Activated CD8-positive, alpha-beta memory T cell treated with anti-CD3 and anti-CD28 coated beads for 1 hour (primary cell): ENCODE measurements around the gene SLC24A5.

Experiments used
- DNase-seq, 2 donors: peaks; one replicate each; pipeline ENCODE4 v3.0.0-alpha.2; 2020; ENCODE audit warnings: low read depth in 1 of 2; ENCODE audit errors: extremely low read depth in 1 of 2

Gene SLC24A5

DNA sequence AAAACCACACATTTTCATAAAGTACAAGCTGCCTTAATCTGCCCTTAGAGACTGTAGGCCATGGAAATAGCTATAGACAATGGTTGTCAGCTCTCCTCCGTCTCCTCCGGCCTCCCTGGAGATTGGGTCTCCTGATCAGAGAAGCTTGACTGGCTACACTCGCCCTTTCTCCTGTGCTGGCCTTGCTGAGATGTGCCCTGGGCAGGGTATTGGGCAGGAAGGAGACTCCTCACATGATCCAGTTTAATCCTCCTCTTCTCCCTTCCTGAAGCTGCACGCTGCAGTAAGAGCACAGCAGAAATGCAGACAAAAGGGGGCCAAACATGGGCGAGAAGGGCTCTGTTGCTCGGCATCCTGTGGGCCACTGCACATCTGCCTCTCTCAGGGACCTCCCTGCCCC is at the start of gene SLC24A5:
SLC24A5 (plus strand) TSS at position 246 of the 400 bp plus-strand sequence; CDS start at position 301, 55 bp downstream.
- no peak for DNase-seq

DNA sequence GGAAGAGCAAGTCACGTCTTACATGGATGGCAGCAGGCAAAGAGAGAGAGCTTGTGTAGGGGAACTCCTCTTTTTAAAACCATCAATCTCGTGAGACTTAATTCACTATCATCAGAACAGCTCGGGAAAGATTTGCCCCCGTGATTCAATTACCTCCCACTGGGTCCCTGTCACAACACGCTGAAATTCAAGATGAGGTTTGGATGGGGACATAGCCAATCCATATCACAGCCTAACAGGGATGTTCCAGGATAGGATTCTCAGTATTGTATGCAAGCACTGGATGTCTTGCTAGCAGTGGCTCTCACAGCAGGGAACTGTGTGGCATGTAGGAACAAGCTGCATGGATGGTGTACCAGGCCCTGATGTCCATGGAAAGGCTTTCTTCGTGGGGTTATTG is 47.8 kb upstream of the SLC24A5 start:
- no peak for DNase-seq

DNA sequence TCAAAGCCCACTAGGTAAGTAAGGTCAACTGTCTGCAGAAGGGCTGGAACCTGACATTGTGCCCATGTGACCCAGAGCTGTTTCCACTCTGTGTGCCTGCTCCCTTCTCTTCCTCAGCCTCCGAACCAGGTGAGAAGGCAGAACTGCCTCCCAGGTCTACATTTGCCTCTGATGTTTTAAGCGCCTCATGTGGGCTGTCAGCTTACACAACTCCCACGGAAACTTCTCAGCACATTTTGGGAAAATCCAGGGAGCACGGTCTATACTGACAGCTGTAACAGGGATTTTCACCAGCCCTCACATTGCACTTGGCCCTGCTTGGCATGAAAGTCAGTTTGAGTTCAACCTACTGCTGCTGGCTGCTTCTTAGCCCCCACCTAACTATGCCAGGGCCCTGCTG is 46.9 kb upstream of the SLC24A5 start:
- no peak for DNase-seq

DNA sequence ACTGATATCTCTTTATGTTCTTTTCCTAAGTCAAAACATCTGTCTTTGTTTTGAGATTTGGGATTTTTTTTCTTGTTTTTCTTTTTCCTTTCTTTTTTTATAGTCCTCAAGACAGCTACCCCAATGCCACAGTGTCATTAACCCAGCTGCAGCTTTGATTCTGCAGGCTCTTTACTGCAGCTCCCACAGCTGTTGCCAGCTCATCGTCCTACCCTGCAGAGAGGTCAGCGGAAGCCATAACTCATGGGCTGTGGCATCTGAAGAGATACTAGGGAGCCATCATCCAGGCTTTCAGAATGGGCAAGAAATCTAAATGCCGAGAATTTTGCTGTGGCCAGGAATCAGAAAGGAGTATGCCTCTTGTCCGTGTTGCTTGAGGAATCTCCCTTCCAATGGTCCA is 44.3 kb upstream of the SLC24A5 start:
- no peak for DNase-seq

DNA sequence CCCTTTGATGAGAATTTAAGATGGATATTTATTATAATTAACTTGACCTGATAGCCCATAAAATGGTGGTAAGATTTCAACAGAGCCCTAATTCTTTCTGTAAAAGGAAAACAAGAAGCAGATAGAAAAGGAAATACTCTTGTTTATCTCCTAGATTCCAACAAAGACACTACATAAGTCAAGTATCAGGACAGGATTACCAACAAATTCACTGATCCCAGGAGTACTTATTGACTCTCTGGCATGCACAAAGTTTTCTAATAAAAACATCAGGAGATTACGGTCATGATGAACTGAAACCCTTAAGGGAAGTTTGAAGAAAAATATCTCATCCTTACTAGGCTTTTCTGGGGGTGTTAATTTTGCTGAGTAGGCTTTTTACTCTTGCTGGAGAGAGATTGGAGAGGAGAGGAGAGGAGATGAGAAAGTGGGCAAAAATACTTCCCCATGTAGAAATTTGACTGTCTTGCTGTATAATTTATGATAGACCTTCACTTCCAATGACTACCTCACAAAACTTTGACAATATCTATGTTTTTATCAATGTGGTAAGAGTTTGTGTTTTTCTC is 43.1 kb upstream of the SLC24A5 start:
- DNase-seq = no peak

DNA sequence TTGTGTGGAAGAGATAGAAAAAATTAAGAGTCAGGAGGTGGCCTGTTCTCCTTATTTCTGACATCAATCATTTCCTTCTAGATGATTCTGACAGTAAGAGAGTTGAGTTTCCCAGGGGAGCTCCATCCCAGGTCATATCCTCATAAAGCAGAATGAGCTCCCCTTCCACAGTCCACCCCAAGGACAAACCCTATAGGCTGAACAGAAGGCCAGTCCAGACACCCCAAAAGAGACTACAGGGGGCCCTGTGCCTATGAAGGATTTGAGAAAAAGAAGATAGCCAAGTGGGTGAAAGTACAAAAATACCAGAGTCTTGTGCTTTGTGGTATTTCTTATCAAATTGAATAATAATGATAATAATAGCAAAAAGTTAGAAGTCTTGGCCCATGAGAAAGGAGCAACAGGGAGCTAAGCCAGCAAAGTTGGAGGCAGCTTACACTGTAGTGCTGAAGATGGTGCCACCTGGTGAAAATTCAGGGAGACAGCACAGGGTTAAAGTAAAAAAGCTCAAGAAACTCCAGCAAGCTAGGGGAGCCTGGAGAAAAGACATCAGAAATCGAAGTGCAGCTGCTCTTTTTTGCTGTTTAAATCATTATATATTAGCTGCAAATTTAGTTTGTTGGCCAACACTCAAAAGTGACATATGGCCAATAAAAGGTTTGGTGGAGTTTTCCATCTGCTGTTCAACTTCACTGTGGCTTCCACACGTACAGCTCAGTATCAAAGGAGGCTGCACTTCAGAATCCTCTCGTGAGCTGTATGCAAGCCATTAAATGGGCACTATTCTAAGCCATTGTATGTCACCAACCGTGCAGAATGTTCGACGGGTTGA is 35.8 kb upstream of the SLC24A5 start:
- no peak for DNase-seq

DNA sequence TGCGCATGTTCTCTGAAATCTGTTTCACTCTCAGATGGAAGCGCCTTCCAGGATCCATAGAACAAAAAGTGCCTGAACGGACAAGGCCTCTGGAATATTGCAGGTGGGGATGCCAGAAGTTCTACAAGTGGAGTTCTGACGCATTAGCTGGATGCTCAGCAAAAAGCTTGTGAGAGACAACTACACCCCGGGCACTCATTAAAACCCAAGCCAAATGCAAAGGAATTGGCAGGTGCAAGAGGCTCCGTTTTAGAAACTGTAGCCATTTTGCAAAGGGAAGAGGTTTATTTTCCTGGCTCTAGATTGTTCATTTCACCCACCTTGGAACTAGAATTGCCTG is 35.2 kb upstream of the SLC24A5 start:
- DNase-seq = no peak

DNA sequence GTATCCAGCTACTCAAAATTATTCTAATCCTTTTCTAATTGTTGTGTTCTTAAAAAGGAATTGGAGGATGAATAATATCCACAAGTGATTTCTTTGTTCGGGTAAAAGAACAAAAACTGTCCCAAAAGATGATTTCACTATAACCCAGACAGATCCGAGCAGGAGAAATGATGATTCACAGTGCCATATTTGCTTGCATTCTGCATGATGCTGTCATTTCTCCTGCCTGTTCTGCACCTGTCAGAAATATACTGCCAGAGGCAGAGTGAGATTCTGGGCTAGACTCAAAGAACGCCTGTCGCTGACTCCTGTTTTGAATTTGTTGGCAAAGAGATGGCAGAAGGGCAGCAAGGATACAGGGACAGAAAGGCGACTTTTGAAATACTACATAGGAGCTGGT is 34.7 kb upstream of the SLC24A5 start:
- DNase-seq = no peak

DNA sequence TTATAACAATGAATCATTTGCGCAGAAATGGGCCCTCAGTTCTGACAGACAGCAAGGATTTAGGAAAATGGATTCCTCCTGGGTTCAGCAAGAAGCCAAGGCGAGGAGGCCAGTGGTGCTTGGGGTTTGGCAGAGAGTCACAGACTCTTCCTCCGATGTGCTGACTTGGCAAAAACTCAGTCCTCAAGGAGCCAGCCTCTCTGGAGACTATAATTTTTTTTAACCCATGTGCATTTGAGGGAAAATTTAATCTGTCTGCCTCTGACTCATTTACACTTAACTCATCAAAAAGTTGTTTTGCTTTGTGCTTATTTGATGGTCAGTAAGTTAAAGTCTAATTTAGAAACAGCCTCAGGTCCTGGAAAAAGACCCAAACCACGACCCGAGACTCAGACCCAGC is 34.2 kb upstream of the SLC24A5 start:
- no peak for DNase-seq

DNA sequence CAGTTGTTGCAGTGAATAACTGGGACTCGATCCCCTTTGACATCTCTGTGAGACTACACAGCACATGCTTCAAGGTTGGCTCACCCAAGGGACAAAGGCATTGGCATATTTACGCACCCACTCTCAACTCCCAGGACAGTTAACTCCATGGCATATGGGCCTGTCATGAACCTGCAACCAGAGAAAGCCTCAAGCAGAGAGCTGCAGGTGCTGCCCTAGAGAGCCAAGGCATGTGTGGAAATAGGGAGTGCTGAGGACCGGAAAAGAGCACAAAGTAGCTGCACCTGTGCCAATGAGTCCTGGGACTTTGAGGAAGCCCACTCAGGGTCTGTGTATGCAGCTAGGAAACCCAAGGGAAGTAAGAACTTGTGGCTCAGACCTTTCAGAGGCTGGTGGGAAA is 32.9 kb upstream of the SLC24A5 start:
- DNase-seq = no peak

DNA sequence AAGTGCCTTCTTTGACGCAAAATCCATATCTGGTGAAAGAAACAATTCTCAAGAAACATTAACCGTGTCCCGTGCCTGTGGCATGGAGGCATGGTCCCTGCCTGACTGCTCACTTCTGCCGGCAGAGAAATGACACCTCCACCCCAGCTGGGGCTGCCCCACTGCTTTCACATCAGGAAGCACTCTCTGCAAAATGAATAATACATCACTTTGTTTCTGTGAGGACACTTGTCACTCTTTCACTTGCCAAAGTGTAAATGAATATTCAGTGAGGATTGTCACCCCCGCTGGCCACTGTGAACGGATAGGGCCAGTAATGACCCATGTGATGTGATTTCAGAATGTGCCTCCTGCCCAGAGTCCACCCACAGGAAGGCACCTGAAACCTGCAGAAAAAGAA is 31.1 kb upstream of the SLC24A5 start:
- no peak for DNase-seq

DNA sequence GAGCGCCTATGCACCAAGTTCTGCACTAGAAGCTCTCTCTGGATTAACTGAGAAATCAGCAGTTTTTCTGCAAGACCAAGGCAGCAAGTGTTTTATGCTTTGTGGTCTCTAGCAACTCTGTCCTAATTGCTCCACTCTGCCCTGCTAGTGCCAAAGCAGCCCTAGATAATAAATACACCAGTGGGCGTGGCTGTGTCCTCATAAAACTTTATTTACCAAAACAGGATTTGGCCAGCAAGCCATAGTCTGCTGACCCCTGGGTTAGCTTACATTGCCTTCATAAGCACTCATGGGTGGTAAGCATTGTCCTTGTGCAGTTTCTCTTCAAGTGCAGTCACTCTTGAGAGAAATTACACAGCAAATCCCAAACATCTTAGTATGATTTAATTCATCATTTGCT is 30.7 kb upstream of the SLC24A5 start:
- DNase-seq = no peak

DNA sequence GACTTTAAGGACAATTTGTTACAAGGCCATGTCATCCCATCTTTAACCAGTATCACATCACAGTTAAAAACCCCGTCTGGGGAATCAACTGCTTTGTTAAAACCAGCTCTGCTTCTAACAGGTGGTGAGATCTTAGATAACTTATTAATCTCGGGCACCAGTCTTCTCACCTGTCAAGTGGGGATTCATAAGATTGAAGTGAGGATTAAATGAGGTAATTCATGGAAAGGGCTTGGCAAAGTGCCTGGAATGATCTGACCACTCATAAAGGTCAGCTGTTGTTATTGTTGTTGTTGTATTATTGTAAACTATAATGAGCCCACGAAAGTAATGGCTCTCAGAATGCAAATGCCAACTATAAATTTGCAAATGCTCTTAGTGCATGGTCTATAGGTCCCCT is 30.1 kb upstream of the SLC24A5 start:
- no peak for DNase-seq

DNA sequence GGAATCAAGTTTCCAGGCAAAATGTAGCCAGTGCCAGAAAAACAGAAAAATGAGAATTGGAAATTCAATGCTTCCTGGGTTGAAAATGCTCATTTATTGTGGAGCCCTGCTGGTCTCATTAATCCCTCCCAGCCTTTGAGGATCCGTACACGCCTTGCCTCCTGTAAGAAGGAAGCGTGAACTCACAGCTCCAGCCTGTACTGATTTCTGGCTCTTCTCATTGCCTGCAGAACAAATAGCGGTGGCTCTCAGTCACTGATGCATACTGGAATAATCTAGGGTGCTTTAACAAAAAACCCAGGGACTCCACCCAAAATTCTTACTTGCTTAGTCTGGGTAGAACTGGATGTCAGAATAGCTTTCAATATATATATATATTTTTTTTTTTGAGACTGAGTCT is 29.3 kb upstream of the SLC24A5 start:
- no peak for DNase-seq

DNA sequence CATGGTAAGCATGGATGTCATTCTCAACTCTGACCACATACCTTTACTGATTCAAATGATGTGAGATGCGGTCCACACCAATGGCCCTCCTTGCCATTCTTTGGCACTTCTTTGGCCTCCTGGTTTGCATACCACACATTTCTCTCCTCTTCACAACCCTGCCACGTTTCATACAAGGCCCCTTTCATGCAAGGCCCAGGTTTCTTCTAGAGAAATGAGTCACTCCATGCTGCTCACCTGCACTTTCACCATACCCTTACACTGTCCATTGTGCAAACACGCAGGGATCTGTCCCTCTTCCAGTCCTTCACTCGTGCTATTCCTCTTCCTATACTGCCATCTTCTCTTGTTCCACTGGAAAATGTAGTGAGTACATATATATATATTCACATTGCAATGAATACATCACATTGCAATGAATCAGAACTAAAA is 24.4 kb upstream of the SLC24A5 start:
- DNase-seq = no peak

DNA sequence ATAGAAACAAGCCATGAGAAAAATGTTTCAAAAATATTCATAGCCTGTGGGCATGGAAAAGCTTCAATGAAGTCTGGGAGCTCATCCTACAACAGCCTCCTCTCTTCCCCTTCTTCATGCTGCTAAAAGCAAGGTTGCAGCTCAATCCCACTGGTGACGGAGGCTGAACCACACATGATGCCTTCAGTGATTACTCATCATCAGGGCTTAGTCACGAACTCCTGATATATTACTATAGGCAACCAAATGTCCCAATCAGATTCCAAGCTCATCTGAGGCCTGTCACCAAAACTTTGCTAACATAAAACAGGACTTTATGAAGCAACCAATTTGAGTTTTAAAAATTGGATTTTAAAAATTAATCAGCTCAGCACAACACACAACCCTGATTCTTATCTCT is 24.0 kb upstream of the SLC24A5 start:
- DNase-seq = no peak

DNA sequence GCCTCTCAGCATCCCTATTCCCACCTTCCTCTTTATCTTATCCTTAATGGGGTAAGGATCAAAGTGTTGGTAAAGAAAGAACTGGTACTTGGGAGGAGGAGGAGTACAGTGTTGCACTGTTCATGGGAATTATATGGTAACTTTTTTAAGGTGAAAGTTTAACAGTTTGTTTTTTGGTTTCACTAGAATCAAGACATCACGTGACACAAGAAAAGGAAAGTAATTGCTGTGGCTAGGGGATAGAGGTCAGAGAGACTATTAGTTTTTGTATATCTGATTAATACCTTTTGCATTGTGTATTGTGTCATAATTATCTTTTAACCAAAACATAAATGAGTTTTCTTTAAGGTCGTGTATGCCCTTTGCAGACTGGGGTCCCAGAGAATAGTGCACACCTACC is 23.5 kb upstream of the SLC24A5 start:
- no peak for DNase-seq

DNA sequence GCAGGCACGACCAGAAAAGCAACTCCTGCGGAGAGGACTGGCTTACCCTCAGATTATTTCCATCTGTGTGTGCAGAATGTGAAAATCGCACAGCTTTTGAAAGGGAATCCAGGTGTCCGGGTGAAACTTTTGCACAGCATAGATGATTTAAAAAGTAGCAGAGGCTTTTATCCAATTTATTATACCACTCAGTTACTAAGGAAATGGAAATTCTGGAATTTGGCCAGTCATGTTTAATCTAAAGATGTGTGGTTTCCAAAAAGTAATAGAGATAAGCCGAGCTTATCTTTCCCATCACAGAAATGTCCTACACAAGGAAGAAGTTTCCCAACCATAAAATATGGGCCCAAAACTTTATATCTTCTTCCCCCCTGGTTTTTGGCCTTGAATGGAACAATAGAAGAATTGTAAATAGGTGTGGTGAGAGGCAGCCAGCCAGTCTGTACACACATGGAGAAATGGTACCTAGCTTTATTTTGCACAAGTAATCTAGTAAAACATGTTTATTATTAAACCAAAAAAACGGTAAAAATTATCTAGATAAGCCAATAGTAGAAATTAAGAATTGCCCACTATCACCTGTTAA is 19.3 kb upstream of the SLC24A5 start:
- no peak for DNase-seq

DNA sequence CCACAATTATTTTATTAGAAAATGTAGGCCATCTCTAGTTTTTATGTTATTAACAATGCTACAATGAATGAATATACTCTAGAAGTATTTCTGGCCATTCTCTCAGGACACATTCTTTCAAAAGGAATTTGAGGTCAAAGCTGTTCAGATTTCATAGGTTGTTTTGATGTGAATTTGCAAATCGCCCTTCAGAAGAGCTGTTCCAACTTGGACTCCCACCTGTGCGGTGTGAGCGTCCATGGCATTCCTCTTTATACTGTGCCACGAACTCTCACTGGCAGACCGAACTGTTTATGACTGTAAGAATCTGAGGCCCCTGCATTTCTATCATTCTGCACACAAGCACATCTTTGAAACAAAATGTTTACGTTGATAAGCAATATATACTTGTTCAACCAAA is 18.6 kb upstream of the SLC24A5 start:
- DNase-seq = no peak

DNA sequence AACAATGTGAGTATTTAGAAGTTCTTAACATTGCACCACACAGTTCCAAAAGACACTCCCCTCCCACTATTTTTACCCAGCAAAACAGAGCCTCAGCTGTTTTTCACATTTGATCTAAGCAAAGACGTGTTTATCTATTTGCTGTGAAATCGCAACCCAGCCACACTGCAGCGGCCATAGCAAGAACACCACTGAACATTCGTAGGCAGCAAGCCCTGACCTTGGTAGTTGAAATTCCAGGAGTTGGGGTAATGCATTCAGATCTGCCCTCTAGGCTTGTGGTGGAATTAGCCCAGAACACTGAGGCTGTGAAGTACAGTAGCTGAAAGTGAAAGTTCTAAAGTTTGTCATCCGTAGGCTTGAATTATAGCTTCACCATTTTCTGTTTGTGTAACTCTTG is 17.1 kb upstream of the SLC24A5 start:
- DNase-seq = no peak

DNA sequence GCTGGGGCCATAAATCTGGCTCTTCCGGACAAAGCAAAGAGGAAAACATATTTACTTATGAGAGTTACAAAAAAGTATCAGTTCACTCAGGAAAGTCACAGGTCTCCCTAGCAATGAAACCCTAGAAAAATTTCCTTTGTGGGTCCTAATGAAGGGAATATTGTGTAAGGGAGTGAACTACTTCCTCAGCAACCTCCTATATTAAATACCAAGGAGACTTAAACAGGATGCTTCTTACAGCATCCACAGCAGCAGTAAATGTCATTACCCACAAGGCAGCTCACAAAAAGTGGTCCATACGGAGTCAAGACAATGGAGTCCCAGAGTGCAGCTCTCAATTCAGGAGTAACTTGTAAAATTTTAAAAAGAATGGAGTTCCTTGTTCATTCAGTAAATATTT is 14.9 kb upstream of the SLC24A5 start:
- DNase-seq = no peak

DNA sequence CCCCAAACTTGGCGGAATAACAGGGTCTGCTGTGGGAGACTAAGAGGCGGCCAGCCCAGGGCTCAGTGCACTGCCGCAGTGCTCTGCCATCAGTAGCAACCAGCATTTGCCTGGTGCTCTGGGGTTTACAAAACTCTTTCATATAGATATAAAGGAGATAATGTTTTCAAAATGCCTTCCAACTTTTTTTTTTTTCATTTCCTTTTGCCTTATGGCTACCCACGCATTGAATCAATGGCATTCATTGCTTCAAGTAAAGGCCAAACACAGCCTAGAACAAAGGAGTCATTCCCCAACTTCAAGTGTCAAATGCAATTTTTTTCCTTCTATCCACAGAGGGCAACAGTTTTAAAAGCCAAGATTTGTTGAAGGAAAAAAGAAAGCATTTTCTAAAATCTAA is 11.6 kb upstream of the SLC24A5 start:
- no peak for DNase-seq
